Stimulated activated CD4-positive, alpha-beta T cell treated with anti-CD3 and anti-CD28 coated beads, Interleukin-4, amount 100 ng/mL, for 1 hour (primary cell): ENCODE data around the gene MTERF1.
"Not testable (repeated sequence)": the region's sequence is repeated elsewhere in the genome, so short reads cannot be mapped to it uniquely, and the experiment has no call there.

Experiments
- DNase-seq: peaks from one replicate; pipeline ENCODE4 v3.0.0-alpha.2; 2020

The MTERF1 gene, protein sequence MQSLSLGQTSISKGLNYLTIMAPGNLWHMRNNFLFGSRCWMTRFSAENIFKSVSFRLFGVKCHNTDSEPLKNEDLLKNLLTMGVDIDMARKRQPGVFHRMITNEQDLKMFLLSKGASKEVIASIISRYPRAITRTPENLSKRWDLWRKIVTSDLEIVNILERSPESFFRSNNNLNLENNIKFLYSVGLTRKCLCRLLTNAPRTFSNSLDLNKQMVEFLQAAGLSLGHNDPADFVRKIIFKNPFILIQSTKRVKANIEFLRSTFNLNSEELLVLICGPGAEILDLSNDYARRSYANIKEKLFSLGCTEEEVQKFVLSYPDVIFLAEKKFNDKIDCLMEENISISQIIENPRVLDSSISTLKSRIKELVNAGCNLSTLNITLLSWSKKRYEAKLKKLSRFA

DNA sequence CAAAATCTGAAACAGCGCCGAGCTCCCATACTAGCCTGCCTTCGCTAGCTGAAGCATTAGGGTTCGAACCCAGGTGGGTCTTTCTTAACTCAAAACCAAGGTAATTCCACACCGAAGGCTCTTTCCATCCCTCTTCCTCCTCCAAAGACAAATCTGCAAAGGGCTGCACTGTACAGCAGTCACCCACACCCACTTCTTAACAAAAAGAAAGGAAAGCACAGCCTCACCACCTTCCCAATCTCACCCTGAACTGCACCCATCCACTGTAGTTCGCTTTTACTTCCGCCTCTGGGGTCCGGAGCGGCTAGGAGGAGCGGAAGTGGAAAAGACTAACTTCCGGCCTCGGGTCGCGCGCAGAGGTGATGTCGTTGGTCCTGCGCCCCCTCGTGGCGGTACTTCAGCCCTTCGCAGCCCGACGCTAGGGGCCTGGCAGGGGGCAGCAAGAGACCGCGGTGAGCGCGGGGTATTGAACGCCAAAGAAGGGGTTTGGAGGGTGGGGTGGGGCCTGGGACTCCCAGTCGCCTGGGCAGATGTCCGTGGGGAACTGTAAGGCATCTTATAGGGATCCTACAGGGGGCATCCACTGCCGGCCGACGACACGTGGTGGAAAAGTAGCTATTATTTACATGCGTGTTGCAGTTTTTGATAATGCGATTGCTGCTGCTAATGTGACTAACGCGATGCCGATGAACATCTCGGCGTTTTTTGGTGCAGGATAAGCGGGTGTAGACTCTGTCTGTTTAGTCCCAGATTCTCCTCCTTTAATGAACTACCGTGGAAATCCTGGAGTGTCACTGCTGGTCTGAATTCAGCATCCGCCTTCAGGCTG lies at the start of gene MTERF1:
Gene MTERF1, minus strand, starts transcription at position 290 of the 829 bp plus-strand sequence. CDS start 619 bp downstream, outside the sequence.
- DNase-seq = peak; percentile 96

DNA sequence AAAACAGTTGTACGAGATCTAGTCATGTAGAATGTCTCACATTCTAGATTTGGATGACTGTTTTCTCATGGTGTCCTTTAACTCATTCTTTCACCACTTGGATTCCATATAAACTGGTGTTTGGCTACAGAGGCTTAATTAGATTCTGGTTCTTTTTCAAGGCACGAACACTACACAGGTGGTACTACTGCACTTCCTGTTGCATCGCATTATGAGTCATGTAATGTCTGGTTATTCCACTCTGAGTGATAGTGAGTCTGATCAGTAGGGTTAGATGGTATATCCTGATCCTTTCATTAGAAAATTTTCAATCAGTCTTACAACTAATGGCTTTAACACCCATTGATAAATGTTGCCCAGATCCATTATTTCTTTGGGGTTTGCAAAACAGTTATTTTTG lies 49.0 kb upstream of the MTERF1 start:
- DNase-seq = no peak

DNA sequence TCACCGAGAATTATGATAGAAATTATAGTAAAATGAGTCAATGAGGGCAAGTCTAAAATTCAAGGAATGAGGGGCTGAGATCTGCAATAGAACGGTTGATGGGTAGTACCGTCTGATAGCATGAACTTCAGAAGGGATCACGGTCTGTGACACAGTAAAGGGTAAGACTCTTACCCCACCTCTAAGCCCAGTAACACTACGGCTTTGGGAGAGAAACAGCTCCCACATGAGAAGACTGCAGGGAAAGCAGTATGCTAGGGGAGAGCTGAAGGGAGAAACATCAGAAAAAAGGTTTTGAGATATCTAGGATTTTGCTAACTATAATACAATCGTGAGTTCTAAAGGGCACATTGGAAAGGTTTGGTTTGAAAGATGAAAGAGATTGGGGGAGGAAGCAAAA lies 47.4 kb upstream of the MTERF1 start:
- no peak for DNase-seq

DNA sequence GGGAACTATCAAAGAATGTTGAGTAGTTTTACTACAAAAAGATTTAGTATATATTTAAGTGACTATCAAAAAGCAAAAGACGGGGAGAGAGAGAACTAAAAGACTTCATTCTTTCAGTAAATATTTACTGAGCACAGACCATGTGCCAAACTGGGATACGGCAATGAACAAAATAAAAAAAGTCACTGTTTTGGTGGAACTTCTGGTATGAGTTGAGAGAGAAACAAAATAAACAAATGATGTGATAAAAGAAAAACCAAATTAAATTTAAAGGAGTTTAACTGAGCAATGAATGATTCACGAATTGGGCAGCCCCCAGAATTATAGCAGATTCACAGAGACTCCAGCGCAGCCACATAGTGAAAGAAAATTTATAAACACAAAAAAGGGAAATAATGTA lies 42.4 kb upstream of the MTERF1 start:
- no peak for DNase-seq

DNA sequence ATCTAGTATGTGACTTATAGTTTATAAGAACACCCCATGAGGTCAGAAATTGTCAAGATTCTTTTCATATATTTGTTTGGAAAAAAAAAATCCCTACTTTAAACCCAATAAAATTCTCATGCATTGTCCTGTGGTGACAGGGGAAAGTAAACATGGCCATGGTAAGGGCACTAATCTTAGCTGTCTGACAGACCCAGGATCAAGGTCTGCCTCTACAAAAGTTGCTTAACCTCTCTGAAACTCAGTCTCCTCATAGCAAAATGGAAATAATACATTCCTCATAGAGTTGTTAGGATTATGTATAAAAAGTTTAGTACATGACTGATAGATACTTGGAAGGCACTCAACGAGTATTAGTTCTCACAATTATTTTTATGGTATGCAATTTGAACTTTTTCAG lies 37.9 kb upstream of the MTERF1 start:
- DNase-seq = no peak

DNA sequence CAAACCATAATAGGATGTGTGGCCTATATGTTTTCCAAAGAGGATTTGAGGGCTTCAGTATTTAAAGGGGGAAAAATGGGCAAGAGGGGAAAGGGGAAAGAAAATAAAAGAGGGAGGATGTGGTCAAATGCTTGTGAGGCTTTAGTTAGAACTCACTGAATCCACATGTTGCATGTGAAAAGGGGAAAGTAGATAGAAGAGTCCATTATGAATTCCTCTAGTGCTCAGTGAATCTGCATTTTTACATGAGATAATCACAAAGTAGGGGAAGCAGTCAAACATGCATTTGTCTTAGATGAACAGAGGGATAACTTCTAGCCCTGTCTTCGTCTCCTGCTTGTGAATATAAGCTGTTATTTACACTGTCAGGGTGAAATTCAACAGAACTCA lies 35.5 kb upstream of the MTERF1 start:
- no peak for DNase-seq

DNA sequence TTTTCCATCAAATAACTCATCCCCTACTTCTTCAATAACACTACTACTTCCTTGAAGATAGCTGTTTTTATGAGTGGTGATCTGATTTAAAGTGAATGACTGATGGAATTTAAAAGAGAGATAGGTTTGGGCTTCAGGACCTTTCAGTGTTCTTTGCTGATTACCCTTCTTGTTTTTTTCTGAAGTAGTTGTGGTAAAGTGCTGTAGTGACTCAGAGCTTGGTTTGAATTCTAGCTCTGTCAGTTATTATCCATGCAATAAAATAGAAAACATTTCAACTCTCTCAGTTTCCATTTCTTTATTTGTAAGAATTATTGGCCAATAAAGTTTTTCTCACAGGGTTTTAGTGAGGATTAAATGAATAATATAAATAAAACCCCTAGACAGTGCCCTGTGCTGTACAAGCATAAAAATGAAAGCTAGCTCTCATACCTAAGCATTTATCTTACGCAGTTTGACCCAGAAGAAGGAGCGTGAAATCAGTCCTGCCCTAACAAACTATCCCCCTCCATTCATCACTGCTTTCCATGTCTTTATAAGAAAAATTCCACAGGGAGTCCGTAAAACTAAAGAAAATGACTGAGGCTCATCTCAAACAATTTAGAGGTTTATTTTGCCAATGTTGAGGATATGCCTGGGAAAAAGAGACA lies 35.0 kb upstream of the MTERF1 start:
- no peak for DNase-seq

DNA sequence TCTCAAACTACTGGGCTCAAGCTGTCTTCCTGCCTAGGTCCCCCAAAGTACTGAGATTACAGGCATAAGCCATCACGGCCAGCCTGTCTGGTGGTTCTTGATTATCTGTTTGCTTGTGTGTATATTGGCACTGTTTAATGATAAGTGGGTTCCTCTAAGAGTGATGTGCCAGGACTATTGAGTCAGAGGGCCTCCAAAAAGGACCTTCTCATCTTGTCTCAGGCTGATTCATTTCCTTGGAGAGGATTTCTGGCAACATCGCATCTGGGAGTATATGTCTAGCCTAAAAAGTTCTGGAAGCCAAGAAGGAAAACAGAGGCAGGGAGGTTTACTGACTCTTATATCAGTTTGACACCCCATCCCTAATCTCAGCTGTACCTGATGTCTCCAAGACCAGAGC lies 33.1 kb upstream of the MTERF1 start:
- DNase-seq = no peak

DNA sequence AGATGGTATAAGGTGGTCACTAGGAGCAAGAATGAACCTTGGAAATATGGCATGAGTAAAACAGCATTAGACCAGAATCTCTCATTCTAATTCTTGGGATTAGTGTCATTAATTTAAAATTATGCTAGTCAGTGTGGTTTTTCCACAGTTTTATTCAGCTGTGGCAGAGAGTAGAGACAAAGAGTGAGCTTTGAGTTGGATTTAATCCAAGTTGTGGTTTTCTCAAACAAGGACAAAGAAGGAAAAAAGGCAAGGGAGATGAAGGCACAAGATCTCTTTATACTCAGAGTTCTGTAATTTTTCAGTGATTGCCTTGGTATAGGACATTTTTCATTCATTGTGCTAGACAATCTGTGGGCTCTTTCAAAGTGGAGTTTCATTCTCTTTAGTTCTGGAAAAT lies 32.0 kb upstream of the MTERF1 start:
- no peak for DNase-seq

DNA sequence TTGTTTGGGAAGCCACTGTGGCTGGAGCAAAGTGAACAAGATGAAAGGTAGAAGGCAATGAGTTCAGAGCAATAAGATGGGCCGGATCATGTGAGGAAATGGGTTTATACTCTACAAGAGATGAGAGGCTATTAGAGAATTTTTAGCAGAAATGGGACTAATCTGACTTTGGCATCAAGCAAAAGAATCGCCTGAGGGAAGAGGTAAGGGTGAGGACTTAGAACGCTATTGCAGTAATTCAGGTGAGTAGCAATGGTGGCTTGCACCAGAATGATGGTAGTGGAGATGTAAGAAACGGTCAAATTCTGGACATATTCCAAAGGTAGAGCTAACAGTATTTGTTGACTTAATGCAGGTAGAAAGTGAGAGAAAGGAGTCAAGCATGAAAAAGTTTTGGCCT lies 30.6 kb upstream of the MTERF1 start:
- DNase-seq = no peak

DNA sequence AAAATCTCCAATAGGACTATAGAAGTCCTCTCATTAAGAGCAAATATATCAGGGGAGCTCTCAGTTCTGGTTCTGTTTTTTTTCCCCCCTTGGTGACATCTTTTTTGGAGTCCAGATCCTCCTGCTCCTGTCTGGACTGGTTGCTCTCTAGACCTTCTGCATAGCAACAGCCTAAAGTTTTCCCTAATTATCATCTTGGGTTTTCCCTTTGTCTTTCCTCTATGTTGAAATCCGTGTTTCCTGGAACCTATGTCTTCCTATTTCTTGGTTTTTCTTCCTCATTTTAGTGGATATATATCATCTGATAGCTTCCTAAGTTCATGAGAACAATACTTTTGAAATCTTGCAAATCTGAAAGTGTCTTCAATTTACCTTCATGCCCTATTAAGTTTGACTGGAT lies 29.7 kb upstream of the MTERF1 start:
- DNase-seq = no peak

DNA sequence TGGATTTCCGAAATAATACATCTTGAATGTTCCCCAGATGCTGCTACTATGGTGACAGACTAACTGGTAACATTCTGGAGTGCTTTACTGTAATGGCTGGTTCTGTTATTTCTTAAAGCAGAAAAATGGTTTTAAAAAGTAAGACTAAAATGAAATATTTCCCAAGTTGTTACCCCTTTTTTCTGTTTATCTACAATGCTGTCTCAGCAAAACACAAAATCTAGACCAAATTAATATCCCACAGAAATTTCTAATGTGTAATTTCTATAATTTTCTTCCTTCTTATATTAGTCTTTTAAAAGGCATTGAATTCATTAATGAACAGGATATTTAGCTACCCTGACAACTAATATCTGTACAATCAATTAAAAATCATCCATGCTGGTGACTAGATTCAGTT lies 19.1 kb upstream of the MTERF1 start:
- DNase-seq = no peak

DNA sequence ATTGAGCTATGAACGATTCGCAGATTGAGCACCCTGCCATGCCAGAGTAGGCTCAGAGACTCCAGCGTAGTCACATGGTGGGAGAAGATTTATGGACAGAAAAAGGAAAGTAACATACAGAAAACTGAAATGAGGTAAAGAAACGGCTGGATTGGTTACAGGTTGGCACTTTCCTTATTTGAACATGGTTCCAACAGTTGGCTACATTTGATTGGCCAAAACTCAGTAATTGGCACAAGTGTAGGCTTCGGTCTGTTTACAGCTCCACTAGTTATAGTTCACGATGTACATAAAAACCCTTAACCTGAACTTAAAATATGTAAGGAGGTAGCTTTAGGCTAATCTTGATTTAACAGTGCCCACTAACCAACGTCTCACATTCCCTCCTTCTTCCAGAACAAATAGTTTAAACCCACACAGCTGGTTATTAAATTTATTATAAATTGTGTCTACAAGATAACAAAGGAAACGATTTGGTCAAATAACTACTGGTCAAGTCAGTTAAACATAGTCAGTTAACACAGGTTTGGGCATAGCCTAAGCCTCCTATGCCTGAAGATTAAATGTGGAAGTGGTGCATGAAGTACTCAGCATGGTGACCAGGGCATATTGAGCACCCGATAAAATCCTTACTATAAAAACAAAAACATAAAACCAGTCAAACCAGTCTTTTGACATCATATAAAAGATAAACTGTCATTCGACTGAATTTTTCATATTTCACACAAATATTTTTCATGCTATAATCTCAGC lies 17.9 kb upstream of the MTERF1 start:
- no peak for DNase-seq

DNA sequence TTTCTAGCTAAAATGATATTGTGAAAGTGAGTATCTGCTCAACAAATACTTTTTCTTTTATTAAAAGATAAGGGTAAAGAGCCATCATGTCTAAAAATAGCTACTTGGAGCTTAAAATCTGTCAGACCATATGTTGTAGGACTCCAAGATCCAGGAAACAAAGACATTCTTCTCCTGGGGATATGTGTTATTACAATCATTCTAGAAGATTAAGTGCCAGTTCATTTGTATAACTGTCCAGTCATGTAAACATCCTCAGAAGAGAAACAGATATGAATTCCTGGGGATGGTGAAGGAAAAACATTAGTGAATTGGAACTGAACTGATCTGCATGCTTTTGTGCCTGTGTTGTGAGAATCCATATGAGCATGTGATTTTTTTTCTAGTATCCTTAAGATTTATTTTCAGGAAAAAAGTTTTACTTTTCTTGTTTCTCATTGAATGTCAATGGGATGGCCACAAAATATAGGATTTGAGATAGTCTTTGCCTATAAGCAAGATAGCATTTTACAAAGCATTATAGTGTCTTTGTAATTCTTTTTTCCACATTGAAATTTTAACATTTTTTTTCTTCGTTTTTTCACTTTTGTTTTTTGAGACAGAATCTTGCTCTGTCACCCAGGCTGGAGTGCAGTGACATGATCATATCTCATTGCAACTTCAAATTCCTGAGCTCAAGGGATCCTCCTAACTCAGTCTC lies 14.4 kb upstream of the MTERF1 start:
- DNase-seq = no peak

DNA sequence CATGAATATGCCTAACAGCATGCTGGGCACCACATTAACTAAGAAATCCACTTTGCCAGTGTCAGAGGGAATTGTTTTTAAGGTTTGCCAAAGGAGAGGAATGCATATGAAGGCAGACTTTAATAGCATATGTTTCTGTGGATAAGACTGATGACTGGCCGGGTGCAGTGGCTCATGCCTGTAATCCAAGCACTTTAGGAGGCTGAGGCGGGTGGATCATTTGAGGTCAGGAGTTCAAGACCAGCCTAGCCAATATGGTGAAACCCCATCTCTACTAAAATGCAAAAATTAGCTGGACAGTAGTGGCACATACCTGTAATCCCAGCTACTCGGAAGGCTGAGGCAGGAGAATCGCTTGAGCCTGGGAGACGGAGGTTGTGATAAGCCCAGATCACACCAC lies 13.2 kb upstream of the MTERF1 start:
- not testable (repeated sequence) for DNase-seq

DNA sequence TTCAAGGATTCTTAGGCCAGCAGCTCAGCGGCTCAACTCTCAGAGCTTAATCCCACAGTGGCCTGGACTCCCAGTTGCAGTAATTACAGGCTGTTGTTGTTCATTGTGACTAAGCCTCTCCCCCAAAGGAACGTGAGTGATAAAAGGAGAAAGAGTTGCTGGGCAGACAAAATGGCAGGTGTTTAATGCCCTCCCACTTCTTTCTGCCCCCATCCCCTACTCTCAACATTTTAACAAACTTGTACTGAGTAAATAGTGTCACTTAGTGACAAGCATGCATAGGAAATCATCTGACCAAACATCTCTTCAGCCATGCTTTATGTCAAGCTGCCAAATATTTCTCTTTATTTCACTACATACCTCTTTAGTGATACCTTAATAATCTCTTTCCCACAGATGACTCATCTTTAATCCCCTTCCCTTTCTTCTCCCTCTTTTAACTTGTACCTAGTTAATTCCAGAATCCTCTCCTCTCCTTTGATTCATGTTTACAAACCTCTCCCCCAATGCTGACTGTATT lies 12.4 kb upstream of the MTERF1 start:
- DNase-seq = no peak

DNA sequence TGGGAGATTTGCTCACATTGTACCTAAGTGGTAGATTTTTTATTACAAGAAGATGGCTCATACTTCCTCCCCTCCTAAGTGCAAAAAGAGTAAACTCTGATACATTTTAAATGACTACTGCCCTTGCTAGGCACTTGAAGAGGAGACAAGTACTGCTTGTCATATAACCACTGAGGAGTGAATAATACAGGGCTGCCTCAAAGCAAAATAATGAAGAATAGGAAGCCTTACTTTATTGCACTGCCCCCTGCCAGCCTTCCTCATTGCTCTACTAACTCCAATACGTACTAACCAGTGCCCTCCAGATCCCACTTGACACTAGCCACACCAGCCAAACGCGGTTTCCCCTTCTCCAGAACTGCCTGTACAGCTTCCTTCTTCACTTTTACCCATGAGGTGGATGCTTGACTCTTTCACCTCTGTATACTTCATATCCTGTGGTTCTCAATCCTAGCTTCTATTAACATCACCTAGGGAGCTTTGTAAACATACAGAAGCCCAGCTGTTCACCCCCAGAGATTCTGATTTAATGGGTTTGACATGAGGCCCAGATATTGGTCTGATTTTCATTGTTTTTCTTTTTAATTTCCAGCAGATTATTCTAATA lies 11.7 kb upstream of the MTERF1 start:
- DNase-seq = no peak

DNA sequence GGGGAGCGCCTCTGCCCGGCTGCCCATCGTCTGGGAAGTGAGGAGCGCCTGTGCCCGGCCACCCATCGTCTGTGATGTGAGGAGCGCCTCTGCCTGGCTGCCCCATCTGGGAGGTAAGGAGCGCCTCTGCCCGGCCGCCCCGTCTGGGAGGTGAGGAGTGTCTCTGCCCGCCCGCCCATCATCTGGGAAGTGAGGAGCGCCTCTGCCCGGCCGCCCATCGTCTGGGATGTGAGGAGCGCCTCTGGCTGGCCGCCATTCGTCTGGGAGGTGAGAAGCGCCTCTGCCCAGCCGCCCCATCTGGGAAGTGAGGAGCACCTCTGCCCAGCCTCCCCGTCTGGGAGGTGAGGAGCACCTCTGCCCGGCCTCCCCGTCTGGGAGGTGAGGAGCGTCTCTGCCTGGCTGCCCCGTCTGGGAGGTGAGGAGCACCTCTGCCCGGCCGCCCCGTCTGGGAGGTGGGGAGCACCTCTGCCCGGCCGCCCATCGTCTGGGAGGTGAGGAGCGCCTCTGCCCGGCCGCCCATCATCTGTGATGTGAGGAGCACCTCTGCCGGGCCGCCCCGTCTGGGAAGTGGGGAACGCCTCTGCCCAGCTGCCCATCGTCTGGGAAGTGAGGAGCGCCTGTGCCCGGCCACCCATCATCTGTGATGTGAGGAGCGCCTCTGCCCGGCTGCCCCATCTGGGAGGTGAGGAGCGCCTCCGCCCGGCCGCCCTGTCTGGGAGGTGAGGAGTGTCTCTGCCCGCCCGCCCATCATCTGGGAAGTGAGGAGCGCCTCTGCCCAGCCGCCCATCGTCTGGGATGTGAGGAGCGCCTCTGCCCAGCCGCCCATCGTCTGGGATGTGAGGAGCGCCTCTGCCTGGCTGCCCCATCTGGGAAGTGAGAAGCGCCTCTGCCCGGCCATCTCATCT lies 8.0 kb upstream of the MTERF1 start:
- DNase-seq = not testable (repeated sequence)

DNA sequence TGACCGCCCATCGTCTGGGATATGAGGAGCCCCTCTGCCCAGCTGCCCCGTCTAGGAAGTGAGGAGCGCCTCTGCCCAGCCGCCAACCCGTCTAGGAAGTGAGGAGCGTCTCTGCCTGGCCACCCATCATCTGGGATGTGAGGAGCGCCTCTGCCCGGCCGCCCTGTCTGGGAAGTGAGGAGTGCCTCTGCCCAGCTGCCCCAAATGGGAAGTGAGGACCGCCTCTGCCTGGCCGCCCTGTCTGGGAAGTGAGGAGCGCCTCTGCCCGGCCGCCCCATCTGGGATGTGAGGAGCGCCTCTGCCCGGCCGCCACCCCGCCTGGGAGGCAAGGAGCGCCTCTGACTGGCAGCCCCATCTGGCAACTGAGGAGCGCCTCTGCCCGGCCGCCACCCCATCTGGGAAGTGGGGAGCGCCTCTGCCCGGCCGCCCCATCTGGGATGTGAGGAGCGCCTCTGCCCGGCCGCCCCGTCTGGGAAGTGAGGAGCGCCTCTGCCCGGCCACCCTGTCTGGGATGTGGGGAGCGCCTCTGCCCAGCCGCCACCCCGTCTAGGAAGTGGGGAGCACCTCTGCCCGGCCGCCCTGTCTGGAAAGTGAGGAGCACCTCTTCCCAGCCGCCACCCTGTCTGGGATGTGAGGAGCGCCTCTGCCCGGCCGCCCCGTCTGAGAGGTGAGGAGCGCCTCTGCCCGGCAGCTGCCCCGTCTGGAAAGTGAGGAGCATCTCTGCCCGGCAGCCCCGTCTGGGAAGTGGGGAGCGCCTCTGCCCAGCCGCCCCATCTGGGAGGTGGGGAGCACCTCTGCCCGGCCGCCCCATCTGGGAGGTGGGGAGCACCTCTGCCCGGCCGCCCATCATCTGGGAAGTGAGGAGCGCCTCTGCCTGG lies 7.1 kb upstream of the MTERF1 start:
- not testable (repeated sequence) for DNase-seq
